Glutamatergic neuron (in vitro differentiated cells): ENCODE data around the gene OTC. TPM values are rescaled to one million over a fixed set of nuclear protein-coding genes. Genes with fewer than 3 reads are reported as not detected.

ENCODE experiments used
- DNase-seq: peaks from one replicate; pipeline ENCODE4 v3.0.0; 2022
- H3K27ac Mint-ChIP-seq: one replicate; pipeline ENCODE4 v1.8.0; 2020; ENCODE audit warnings: mild to moderate bottlenecking, mixed read lengths, inconsistent platforms; ENCODE audit not compliant: unreplicated experiment
- H3K27me3 Mint-ChIP-seq: one replicate; pipeline ENCODE4 v1.8.0; 2020; ENCODE audit warnings: mild to moderate bottlenecking, moderate library complexity, mixed read lengths, inconsistent platforms; ENCODE audit not compliant: unreplicated experiment
- H3K36me3 Mint-ChIP-seq: one replicate; pipeline ENCODE4 v1.8.0; 2020; ENCODE audit warnings: mild to moderate bottlenecking, mixed read lengths, inconsistent platforms; ENCODE audit not compliant: unreplicated experiment
- H3K4me1 Mint-ChIP-seq: one replicate; pipeline ENCODE4 v1.8.0; 2020; ENCODE audit warnings: mild to moderate bottlenecking, low read depth, mixed read lengths, inconsistent platforms; ENCODE audit not compliant: unreplicated experiment
- H3K4me3 Mint-ChIP-seq: one replicate; pipeline ENCODE4 v1.8.0; 2020; ENCODE audit warnings: mild to moderate bottlenecking, mixed read lengths, inconsistent platforms; ENCODE audit not compliant: unreplicated experiment
- H3K9me3 Mint-ChIP-seq: one replicate; pipeline ENCODE4 v1.8.0; 2020; ENCODE audit warnings: mild to moderate bottlenecking, moderate library complexity, mixed read lengths, inconsistent platforms; ENCODE audit not compliant: unreplicated experiment
- total RNA-seq: library from RNA; stranded (reverse); fragmentation: NEBNext Ultra II Directional; extraction: Animal tissue kit (Norgen Biotek cat#: 25700); gene quantifications from one replicate; pipeline ENCODE4 v1.2.1, GENCODE V29; 2021; ENCODE audit not compliant: unreplicated experiment
- TF ChIP-seq, protein P1 (sequence below): fragments of 200-600 bp; sonication (generic); IDR thresholded peaks from one replicate; pipeline ENCODE4 v1.5.0; 2021; ENCODE audit not compliant: partially characterized antibody, unreplicated experiment

OTC gene
- total RNA-seq, 1 donor from 2014 or later: not detected

DNA sequence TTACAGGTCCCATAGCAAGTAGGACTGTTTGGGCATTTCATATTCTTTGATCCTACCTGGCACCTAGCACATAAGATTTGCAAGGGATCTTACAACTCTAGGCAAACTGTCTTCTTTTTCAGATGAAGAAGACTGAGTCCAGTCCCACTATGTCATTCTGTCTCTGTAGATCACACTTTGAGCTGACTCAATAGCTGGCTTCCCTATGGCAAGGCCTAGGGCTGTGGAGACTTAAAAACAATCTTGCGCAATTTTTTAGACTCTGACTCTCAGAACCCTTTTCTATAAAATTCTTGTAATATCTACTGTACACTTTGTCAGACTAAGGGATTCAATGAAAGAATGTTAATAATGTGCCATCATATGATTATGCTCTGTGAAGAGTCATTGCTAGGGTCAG, 26.7 kb downstream of the OTC start:
- no peak for DNase-seq
- Mint-ChIP-seq H3K27ac (no peak overlapping the region), H3K36me3 (no peaks in the 10 kb centered on the region), H3K9me3 (no peaks in the 10 kb centered on the region), H3K4me3 (no peak overlapping the region), H3K27me3 (no peaks in the 10 kb centered on the region), H3K4me1 (no peaks in the 10 kb centered on the region)
- TF ChIP-seq, protein P1, sequence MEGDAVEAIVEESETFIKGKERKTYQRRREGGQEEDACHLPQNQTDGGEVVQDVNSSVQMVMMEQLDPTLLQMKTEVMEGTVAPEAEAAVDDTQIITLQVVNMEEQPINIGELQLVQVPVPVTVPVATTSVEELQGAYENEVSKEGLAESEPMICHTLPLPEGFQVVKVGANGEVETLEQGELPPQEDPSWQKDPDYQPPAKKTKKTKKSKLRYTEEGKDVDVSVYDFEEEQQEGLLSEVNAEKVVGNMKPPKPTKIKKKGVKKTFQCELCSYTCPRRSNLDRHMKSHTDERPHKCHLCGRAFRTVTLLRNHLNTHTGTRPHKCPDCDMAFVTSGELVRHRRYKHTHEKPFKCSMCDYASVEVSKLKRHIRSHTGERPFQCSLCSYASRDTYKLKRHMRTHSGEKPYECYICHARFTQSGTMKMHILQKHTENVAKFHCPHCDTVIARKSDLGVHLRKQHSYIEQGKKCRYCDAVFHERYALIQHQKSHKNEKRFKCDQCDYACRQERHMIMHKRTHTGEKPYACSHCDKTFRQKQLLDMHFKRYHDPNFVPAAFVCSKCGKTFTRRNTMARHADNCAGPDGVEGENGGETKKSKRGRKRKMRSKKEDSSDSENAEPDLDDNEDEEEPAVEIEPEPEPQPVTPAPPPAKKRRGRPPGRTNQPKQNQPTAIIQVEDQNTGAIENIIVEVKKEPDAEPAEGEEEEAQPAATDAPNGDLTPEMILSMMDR: no peak

DNA sequence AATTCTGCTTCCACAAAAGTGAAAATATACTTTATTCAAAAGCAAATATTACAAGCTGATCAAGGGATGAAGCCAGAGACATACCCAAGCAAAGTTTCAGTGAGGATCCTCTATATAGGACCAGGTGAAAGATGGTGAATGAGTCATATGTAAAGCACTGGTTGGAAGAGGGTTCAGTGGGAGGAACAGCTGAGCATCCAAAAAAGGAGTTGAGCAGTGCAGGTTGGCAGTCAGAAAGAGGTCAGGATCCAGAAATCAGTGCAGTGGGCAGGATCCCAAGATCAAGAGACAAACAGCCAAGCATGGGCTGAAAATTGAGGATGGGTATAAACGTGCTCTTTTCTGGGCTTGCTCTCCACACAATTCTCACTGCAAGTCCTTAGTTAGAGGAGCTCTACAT, 30.3 kb downstream of the OTC start:
- TF ChIP-seq, protein P1: no peak
- no peak overlapping the region for H3K4me3 Mint-ChIP-seq
- no peaks in the 10 kb centered on the region for H3K9me3 Mint-ChIP-seq
- H3K27me3 Mint-ChIP-seq: no peaks in the 10 kb centered on the region
- H3K27ac Mint-ChIP-seq: no peak overlapping the region
- H3K36me3 Mint-ChIP-seq: no peaks in the 10 kb centered on the region
- no peaks in the 10 kb centered on the region for H3K4me1 Mint-ChIP-seq
- DNase-seq: no peak

DNA sequence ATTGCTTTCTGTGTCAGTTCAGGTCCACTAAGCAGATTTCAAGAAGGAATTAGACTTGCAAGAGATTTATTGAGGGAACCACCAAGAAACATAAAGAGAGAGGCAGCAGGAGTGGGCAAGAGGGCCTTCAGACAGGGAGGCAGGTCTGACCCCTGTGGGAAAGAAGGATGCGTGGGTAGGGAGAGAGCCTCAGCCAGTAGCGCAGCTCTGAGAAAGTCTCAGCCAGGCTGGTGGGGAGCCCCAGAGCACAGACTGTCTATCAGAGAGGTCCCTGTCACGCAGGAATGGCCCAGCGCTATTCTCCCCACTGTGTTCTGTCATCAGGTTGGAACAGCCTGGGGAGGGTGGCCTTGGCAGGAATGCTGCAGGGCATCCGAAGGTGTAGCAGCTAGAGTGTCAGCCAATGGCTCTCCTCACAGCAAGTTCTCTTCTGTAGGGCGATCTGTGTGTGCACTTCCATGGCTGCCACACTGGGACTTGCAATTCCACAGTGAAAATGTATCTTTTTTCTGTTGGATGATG, 48.0 kb downstream of the OTC start:
- Mint-ChIP-seq H3K9me3 (no peaks in the 10 kb centered on the region), H3K27ac (no peak overlapping the region), H3K4me3 (no peak overlapping the region), H3K27me3 (no peaks in the 10 kb centered on the region), H3K4me1 (peaks cover 3% of the 10 kb centered on the region), H3K36me3 (no peaks in the 10 kb centered on the region)
- DNase-seq: no peak
- TF ChIP-seq, protein P1: no peak

DNA sequence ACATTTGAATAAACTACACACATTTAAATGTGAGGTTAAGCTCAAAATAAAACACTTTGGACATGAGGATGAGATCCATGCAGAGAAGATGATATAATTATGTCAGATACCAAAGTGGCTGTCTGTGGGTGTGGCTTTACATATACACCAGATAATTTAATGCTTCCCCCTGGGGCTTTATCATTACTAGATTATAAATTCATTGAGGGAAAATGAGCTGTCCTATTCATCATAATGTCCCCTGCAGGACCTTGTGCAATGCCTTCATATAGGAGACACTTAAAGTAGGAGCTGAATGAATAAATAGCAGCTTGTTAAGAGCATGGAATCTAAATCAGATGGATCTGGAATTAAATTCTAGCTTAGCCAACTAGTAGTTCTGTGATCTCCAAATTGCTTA, 49.7 kb downstream of the OTC start:
- Mint-ChIP-seq H3K4me3 (no peak overlapping the region), H3K36me3 (no peaks in the 10 kb centered on the region), H3K4me1 (peaks cover 3% of the 10 kb centered on the region), H3K9me3 (no peaks in the 10 kb centered on the region), H3K27ac (no peak overlapping the region), H3K27me3 (no peaks in the 10 kb centered on the region)
- TF ChIP-seq, protein P1: no peak
- DNase-seq: no peak

DNA sequence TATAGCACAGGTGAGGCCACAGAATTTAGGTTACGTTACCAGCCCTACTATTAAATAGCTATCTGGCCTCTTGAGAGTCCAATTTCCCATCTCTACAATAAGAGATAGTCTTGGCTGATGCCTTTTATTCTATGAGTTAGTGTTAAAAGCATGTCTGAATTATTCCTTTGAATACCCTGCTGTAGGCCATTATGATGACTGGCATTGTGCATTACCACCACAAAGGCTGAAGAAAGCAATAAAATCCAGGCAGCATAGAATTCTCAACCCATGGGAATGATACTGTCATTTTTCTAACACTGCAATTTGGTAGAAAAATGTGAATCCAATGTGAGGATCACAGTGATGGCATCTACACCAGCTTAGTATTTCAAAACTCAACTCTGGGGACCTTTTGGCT, 51.4 kb downstream of the OTC start:
- Mint-ChIP-seq H3K4me1 (peaks cover 3% of the 10 kb centered on the region), H3K27me3 (no peaks in the 10 kb centered on the region), H3K36me3 (no peaks in the 10 kb centered on the region), H3K27ac (no peak overlapping the region), H3K9me3 (no peaks in the 10 kb centered on the region), H3K4me3 (no peak overlapping the region)
- no peak for DNase-seq
- TF ChIP-seq, protein P1: no peak
